ENCODE measurements around the gene TBC1D22A.
"Not testable (repeated sequence)": the region's sequence is repeated elsewhere in the genome, so short reads cannot be mapped to it uniquely, and the experiment has no call there.

Gene TBC1D22A

DNA sequence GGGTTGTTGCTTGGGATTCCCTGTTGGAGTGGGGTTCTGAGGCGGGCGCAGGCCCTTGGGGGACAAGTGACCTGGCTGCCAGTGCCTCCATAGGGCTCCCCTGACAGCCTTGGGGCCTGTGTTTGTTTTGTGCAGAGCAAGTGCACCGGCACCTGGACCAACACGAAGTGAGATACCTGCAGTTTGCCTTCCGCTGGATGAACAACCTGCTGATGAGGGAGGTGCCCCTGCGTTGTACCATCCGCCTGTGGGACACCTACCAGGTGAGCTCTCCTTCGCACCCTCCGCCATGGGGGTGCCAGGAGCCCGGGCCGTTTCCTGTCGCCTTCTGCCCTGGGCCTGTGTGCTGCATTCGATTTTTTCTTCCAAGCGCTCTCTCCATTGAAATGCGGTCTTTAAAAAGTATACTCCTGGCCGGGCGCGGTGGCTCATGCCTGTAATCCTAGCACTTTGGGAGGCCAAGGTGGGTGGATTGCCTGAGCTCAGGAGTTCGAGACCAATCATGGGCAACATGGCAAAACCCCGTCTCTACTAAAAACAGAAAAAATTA, 274.6 kb downstream of the TBC1D22A start:
- no peak for DNase-seq

DNA sequence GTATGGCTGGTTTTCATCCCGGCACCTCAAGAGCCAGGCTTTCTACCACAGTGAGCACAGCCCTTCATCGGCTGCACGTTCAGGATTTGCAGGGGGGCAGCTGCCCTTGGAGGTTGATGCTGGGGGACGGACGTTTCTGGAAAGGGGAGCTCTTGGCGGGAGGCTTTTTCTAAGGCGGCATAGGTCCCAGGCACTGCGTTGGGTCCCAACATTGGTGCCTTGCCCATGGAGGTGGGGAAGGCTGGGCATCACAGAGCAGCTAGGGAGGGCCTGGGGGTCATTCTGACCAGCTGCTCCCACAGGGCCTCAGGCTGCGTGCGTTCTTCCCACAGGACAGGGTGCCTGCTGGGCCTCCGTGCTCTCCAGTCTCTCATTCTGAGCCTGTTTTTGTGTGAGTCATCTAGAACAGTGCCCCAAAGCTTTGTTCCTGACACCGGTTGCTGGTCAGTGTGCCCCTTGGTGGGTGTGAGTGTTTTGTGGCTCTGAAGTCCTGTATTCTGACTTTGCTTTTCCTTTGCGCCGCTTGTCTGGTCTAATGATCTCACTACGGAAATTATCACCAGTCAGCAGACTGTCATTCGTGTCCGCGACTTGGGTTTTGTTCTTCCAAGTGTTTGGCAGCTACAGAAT, 275.9 kb downstream of the TBC1D22A start:
- DNase-seq: no peak

DNA sequence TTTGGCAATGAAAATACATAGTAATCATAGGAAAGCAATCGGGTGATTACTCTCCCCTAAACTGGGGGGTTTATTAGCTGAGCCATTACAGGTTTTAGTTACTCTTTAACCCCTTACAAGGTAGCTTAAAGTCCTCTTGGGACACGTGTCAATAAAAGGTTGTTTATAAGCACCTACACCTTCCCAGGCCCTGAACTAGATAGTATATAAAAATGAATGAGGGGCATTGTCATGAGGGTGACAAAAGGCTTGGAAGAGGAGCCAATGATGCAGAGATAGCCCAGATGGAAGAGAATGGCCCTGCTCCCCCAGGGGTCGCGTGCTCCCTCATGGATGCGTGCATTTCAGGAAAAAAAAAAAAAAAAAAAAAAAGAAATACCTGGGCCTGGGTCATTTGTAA, 276.9 kb downstream of the TBC1D22A start:
- DNase-seq: no peak

DNA sequence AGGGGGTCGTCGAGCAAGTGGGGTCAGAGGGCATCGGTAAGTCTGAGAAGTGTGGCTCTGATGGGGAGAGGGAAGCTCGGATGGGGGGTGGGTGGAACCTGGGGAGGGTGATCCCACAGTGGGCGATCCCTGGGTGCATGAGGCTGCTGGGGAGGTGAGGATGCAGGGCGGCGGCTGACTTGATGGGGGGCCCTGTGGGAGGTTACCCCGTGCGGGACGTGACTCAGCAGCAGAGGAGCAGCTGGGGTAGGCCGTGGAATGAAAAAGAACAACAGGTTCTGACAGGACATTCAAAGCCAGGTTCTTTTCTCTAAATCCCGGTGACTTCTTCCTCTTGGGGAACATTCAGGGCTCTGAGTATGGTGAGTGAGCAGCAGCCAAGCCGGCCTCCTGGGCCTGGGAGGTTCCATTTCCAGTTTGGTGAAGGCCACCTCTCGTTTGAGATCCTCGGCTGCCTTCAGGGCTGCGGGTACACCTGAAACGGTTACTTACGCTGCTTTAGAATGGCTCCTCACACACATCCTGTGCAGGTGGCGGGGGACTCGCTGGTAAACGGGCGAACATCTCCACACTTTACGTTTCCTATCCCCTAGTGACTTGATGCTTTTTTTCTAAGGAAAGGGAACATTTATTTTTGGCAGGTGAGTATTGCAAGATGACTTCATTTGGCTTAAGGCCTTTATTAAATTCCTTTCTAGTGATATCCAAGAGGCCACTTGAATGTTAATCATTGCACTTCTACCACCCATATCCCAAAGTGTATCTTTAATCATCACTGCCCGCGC, 278.2 kb downstream of the TBC1D22A start:
- DNase-seq: no peak

DNA sequence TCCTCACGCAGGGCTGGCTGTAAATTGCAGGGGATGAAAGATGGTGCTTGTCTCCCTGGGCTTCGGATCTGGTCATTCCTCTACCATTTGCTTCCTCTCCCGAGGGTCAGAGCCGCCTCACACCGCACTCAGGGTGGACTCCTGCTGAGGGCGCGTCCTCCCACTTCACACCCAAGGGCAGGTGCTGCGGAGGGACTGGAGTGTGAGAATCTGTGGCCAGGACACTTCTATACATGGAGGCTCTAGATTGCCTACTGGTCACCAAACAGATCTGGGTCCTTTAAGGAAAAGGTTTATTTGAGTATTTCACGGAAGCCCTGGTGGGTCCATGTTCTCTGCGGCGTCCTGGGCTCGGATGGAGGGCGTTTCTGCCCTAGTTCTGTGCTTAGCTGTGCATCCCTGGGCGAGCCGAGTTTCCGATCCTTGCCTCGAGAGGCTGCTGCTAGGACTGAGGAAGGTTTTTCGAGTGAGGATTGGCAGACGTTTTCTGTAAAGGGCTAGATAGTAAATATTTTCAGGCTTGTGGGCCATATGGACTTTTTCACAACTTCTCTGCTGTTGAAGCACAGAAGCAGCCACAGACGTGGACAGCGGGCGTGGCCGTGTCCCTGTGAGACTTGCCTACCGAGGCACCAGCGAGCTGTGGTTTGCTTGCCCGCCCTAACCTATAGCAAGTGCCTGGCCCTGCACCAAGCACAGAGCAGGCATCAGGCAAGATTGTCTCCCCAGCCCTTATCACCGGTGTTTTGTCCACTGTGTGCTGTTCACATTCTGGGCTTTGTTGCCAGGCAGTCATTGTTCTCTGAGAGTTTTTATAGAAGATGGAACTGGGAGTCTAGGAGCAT, 279.0 kb downstream of the TBC1D22A start:
- DNase-seq: no peak

DNA sequence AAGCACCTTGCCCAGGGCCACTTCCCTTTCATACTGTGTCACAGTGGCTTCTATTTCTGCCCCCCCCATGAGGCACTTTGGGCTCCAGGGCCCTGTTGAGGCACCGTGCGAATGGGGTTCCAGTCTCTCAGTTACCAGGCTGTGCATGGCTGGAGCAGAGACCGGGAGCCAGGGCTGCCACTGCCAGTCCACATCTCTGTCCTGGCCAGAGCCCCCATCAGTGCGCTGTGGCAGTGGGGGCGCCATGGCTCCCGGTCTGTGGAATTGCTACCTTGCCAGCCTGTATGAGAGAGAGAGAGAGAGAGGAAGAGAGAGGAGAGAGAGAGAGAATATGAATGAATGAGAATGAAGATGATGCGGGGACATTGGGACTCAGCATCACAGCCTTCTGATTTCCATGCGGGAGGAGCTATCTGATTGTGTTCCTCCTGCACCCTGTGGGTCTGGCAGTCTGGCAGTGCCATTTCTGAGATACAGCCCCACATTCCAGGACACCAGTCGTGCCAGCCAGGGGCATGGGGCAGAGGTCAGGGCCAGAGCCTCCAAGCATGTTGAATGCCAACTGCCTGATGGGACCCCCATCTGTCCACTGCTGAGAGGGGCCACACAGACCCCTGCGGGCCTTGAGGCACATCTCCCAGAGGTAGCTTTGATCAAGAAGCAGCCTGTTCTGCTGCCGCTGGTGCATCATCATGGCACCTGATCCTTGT, 279.8 kb downstream of the TBC1D22A start:
- DNase-seq: no peak

DNA sequence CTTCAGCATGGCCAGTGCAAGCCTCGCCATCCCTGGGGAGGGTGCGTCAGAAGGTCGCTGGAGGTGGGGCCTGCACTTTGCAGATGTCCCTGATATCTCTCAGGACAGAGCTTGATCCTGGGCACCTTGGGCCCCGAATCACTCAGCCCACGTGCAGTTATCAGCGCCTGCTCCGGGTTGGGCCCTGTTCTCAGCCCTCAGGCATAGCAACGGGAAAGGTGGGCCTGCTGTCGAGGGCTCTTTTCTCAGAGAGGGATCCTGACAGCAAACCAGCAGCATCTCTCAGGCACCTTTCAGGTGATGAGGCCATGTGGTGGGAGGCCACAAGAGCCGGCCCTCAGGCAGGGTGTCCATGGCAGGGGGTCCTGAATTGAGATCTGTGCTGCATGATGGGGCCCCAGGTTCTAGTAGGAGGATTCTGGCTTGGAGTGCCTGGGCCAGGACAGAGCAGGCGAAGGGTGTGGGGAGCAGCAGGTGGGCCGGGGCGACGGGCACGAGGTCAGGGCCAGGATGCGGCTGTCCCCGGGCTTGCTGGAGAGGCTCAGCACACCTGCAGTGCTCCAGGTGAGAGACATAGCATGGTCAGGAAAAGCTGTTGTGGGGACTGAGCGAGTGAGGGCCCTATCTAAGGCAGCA, 280.5 kb downstream of the TBC1D22A start:
- DNase-seq: no peak

DNA sequence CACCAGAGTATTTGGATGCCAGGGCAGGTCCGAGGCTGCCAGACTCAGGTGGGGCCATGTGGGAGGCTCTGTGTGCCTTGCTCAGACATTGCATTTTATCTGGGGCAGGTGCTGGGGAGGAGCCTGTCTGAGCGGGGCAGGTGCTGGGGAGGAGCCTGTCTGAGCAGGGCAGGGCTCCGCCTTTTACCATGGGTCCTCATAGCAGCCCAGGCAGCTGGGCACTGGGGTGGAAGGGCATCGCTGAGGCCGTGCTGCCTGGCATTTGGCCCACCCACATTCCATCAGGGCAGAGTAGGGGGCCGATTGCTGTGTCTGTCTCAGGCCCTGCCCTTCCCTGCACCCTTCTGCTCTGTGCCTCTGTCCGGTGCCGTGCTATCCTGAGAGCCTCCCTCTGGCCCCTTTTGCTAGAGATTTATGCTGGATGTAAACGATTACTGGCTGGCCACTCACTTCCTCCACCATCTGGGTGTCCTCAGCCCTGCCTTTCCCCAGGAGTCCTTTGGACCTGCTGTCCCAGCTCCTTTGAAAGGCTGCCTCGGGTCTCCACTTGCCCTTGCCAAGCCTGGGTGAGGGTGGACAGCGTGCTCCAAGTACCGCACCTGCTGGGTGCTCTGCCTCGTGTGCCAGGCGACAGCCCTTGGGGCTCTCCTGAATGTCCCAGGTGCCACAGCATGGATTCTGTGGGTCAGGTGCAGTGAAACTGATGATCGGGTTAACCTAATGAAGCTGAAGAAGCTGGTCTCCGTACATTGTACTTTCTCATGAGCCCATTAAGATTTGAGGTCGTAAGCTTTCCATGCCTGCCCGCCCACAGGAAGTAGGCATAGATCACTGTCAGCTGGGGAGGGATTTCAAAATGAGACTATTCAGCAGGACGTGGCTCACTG, 281.6 kb downstream of the TBC1D22A start:
- no peak for DNase-seq

DNA sequence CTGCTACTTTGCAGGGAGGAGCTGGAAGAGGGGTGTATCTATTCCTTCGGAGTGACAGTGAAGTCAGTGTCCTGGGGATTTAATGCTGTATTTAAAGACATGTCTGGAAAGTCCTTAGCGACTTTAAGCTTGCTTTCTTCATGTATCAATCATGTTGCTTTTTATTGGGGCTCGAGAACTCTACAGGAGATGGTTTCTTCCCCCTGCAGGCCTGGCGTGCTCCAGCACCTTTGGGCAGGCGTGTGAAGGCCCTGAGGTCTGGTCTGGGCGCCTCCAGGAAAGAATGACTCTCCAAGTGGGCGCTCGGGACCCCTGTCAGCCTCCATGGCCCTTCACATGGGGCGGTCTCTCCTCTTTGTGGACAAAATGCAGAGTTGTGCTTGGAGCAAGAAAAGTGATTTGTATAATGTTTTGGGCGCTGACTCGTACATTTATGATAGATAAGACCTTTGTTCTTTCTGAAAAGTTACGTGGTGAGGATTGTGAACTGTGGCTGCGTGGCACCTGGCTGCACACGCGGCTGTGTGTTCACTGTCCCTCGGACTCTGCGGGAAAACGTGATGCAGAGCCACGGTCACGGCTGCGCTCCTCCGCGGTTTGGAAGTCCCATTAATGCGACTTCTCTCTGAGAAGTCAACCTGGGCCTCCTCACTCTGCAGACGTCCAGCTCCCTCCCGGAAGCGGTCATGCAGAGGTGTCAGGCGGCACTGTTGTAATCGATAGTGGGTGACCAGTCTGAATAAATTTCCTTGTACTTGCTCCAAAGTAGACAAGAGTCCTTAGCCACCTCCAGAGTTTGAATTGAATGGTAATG, 282.5 kb downstream of the TBC1D22A start:
- DNase-seq: no peak

DNA sequence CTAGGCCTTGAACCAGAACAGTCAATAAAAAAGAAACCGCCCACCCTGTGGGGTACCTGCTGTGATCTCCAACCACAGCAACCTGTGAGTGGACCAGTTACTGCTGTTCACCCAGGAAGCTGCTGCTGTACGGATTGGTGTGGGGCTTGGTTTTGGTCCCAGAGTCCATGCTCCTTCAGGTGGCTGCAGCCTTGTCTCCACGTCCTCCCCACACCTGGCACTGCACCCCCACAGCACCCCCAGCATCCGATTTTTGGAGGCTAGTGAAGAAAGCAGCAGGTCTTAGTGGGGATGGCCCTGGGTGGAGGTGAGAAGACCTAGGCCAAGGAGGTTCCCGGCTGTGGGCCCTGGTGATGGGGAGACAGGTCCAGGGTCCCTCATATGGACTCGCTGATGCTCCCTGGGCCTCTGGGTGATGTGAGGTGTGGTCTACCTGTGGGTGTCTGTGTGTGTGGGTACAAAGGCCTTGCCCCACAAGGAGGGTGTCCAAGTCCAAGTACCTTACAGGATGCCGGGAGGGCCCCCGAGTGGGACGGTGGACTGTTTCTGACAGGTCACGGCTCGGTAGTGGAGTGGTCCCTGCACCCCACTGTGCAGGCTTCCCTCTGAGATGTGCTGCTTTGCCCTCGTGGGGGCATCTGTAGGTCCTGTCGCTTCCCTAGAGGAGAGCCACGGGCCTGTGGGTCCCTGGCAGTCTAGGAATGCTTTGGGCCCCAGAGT, 283.4 kb downstream of the TBC1D22A start:
- DNase-seq: no peak

DNA sequence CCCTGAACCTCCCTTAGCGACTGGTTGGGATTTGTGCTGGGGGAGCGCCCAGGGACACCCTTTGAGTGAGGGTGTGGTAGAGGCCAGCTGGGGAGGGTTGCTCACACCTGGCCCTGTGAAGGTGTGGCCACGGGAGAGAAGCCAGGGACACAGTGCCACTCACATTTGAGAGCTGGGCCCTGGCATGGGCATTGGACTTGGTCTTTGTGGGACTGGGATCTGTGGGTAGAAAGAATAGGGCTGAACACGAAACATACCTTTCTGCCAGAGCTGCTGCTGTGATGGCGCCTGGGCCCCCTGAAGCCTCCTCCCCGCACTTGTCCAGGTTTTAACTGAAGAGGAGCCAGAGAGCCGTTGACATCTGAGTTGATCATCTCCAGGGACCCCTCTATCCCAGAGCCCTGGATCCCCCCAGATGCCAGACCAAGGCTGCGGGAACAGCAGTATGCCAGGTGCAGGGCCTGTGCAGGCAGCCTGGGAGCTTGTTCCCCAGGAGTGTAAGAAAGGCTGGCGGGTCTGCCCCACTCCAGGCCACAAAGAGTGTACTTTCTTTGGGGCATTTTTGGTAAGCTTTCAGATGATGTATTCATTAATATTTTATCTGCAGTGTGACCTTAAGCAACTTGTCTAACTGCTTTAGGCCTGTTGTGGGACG, 284.1 kb downstream of the TBC1D22A start:
- DNase-seq: no peak

DNA sequence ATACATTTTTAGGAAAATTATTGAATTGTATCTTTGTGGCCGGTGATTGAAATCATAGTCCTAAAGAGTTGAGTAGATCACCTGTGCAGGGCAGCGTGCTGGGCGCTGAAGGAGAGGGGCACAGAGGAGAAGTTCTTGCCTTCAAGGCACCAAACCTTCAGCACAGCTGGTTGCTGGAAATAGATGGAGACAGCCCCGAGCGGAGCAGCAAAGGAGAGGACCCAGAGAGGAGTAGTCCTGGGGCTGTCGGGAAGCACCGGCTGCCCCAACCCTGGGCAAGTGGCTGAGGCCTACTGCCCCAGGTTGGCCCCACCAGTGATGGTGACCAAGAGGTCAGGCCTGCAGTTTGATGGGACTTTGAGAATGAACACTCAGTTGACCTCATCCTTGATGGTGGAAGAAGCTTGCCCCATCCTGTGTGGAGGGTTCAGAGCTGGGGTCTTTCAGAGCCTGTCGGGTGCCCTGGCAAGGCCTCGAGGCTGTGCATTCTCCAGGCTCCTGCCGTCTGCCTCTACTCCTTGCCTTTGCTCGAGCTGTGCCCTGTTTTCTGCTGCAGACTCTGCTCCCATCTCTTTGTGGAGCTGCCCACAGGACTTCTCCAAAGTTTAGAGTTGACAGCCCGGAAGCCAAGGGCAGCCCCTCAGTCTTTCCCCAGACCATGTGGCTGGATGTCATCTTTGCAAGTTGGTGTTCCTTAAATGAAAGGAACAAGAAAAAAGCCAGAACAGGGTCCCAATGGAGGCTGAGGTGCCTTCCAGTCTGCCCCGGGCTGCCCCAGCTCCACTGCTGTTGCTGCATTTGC, 285.1 kb downstream of the TBC1D22A start:
- DNase-seq: no peak

DNA sequence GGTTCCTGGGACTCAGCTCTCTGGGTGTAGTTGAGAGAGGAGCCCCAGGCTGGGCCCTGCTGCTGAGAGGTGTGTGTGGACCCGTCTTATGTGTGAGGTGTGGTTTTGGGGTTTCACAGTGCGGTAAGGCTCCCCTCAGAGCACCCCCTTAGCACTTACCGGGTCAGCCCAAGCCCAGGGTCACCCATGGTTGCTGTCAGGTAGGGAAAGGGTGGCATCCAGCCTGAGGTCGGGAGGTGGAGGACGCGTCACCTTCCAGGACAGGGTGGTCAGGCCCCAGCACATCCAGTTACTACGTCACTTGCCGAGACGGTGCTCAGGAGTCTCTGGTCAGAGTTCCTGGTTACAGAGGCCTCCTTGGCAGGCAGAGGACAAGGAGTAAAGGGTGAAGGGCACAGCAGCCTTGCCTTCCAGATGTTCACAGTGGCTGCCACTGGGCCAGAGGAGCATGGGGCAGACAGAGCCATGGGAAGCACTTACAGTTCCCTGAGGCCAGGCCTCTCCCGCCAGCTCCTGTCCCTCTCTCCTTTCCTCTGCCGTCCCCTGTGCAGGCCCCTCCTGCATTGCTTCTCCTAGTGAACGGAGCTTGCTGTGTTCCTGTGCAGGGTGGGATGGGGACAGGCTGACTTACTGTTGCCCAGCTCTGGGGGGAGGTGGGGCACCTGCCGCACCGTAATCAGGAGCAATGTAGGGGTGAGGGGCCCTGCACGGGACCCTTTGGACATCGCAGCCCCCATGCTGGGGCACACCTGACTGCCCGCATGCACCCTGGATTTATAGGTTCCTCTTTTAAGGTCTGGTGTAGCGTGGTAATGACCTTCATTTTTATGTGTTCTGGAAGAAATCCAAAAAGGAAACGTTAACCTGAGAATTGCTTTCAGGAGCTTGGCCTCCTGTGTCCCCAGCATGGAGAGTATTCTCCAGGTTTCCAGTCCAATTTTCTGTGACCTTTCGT, 285.9 kb downstream of the TBC1D22A start:
- DNase-seq: no peak

DNA sequence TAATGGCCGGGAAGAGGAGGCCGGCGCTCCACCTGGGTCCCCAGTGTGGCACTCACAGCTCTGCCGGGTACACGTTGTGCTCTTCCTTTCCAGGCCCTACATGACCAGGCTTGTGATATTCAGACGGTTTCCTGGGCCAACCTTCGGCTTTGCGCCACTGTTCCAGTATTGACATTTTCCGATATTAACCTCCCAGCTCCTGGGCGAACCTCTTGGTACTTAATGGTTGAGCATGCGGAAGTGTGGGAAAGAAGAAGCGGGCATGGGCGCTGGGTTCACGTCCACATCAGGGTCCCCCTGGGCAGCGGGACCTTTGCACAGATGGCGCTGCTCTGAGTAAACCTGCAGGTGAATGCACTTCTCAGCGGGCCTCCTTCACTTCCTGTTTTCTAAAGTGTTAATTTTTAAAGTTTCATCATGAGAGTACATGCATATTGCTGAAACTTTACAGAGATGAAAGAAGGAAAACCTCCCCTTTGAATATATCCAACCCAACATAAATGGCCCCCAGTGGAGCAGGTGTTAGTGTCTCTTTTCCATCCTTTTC, 286.7 kb downstream of the TBC1D22A start:
- DNase-seq: no peak

DNA sequence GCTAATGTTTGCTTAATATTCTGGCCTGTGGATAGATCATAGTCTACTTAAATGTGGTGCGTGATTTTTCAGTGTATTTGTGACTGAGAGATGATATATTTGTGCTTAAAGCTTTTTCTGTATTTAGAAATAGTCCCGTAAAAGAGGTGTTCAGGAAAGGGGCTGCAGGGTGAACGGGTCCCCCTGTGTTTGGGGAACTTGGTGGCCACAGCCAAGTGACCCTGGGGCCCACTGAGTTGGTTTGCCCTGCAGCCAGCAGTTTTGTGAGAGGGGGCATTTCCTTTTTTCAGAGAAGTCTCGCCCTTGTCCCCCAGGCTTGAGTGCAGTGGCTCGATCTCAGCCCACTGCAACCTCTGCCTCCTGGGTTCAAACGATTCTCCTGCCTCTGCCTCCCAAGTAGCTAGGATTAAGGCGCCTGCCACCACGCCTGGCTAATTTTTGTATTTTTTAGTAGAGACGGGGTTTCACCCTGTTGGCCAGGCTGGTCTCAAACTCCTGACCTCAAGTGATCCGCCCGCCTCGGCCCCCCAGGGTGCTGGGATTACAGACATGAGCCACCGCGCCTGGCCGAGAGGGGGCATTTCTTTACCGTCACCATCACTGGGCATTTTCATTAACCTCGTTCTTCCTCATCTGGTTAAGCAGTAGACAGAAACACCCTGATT, 287.4 kb downstream of the TBC1D22A start:
- DNase-seq: not testable (repeated sequence)

Measured in T1000 (cell line).